HG03520 (cell line): ENCODE data around the gene RALGDS.

ENCODE experiments used
- ATAC-seq: cut with Tn5 transposase; IDR thresholded peaks from one replicate; pipeline ENCODE4 v1.9.1; 2021; ENCODE audit warnings: mild to moderate bottlenecking, moderate library complexity; ENCODE audit not compliant: unreplicated experiment

Gene RALGDS

GRCh38 chr9:133108794-133109641 is 12.0 kb downstream of the RALGDS start:
- ATAC-seq, result no peak

GRCh38 chr9:133107961-133108793 is 12.9 kb downstream of the RALGDS start:
- ATAC-seq, result no peak

- no peak for ATAC-seq
These were observed 13.8 kb downstream of the RALGDS start for GRCh38 chr9:133107245-133107722.

GRCh38 chr9:133106511-133107244 is 14.4 kb downstream of the RALGDS start:
- no peak for ATAC-seq

GRCh38 chr9:133105461-133105770 is 15.6 kb downstream of the RALGDS start:
- no peak for ATAC-seq

GRCh38 chr9:133104718-133105460 is 16.2 kb downstream of the RALGDS start:
- ATAC-seq, result no peak

- no peak for ATAC-seq
These were observed 17.0 kb downstream of the RALGDS start for GRCh38 chr9:133103987-133104505.

GRCh38 chr9:133103183-133103986 is 17.7 kb downstream of the RALGDS start:
- ATAC-seq, result no peak

GRCh38 chr9:133102190-133103021 is 18.6 kb downstream of the RALGDS start:
- ATAC-seq, result no peak

- no peak for ATAC-seq
These were observed 19.5 kb downstream of the RALGDS start for GRCh38 chr9:133101356-133102189.

- ATAC-seq, result no peak
These were observed 20.3 kb downstream of the RALGDS start for GRCh38 chr9:133100506-133101355.

- no peak for ATAC-seq
These were observed 21.1 kb downstream of the RALGDS start for GRCh38 chr9:133099726-133100505.

GRCh38 chr9:133098871-133099270 is 22.2 kb downstream of the RALGDS start:
- ATAC-seq, result no peak

- ATAC-seq, result no peak
These were observed 22.8 kb downstream of the RALGDS start for GRCh38 chr9:133098104-133098754.

GRCh38 chr9:133094842-133095393 is 26.1 kb downstream of the RALGDS start:
- no peak for ATAC-seq
